SJCRH30 (cell line): ENCODE data around the gene MROH2A. TPM values are rescaled to one million over a fixed set of nuclear protein-coding genes. Genes with fewer than 3 reads are reported as not detected.

Source experiments
- DNase-seq, 2 experiments: peaks; one replicate each; pipeline ENCODE4 v3.0.0-alpha.2; 2015 to 2020
- H3K27ac ChIP-seq: fragments of 250-450 bp; sonication (Bioruptor Pico); 2 replicates; pipeline ENCODE4 v1.5.1; 2020; ENCODE audit warnings: mild to moderate bottlenecking, moderate library complexity
- H3K27me3 ChIP-seq: fragments of 250-450 bp; sonication (Bioruptor Pico); 2 replicates; pipeline ENCODE4 v1.5.1; 2020; ENCODE audit warnings: mild to moderate bottlenecking, moderate library complexity
- H3K36me3 ChIP-seq: fragments of 250-450 bp; sonication (Bioruptor Pico); 2 replicates; pipeline ENCODE4 v1.5.1; 2020; ENCODE audit warnings: mild to moderate bottlenecking, moderate library complexity
- H3K4me1 ChIP-seq: fragments of 250-450 bp; sonication (Bioruptor Pico); 2 replicates; pipeline ENCODE4 v1.5.1; 2020; ENCODE audit warnings: mild to moderate bottlenecking, moderate library complexity
- H3K4me3 ChIP-seq: fragments of 250-450 bp; sonication (Bioruptor Pico); 2 replicates; pipeline ENCODE4 v1.5.1; 2020; ENCODE audit warnings: mild to moderate bottlenecking, moderate library complexity
- H3K9me3 ChIP-seq: fragments of 250-450 bp; sonication (Bioruptor Pico); replicated peaks from 2 replicates; pipeline ENCODE4 v1.5.1; 2020; ENCODE audit warnings: mild to moderate bottlenecking, moderate library complexity
- total RNA-seq: library from RNA; depleted of rRNA; stranded (reverse); fragments of >200 nt; shearing (Covaris generic); gene quantifications from 2 replicates; pipeline ENCODE4 v1.2.3, GENCODE V29; 2014

The MROH2A gene
- total RNA-seq, 1 experiment from 2014 or later: not detected

- DNase-seq: no peak
- no peaks in the 10 kb centered on the region for H3K4me1 ChIP-seq
- peaks cover 5% of the 10 kb centered on the region; the same call in 1 of the 2 replicates for H3K9me3 ChIP-seq
- H3K27me3 ChIP-seq: no peaks in the 10 kb centered on the region
- no peak overlapping the region for H3K27ac ChIP-seq
- H3K36me3 ChIP-seq: no peaks in the 10 kb centered on the region
- H3K4me3 ChIP-seq: no peak overlapping the region
These were observed 23.1 kb upstream of the MROH2A start for GRCh38 chr2:233754872-233755611.

GRCh38 chr2:233756429-233757081, 21.6 kb upstream of the MROH2A start:
- no peaks in the 10 kb centered on the region for H3K9me3 ChIP-seq
- no peaks in the 10 kb centered on the region for H3K4me1 ChIP-seq
- no peak for DNase-seq

GRCh38 chr2:233758141-233758540, 20.0 kb upstream of the MROH2A start:
- DNase-seq: no peak
- Histone ChIP-seq H3K4me3 (no peak overlapping the region), H3K4me1 (no peaks in the 10 kb centered on the region), H3K9me3 (no peaks in the 10 kb centered on the region), H3K27me3 (no peaks in the 10 kb centered on the region; the same call in 1 of the 2 replicates), H3K27ac (no peak overlapping the region), H3K36me3 (no peaks in the 10 kb centered on the region)

More at GRCh38 chr2:233756429-233757081, 21.6 kb upstream of the MROH2A start:
- H3K27ac ChIP-seq: no peak overlapping the region
- no peaks in the 10 kb centered on the region for H3K27me3 ChIP-seq
- no peak overlapping the region for H3K4me3 ChIP-seq
- H3K36me3 ChIP-seq: no peaks in the 10 kb centered on the region

- Histone ChIP-seq H3K4me3 (no peak overlapping the region), H3K36me3 (no peaks in the 10 kb centered on the region), H3K27ac (no peak overlapping the region), H3K27me3 (no peaks in the 10 kb centered on the region; the same call in 1 of the 2 replicates), H3K9me3 (no peaks in the 10 kb centered on the region), H3K4me1 (no peaks in the 10 kb centered on the region)
- no peak for DNase-seq
These were observed 19.3 kb upstream of the MROH2A start for GRCh38 chr2:233758849-233759248.

GRCh38 chr2:233760043-233760442, 18.1 kb upstream of the MROH2A start, which contains the start of gene UGT1A1:
Gene UGT1A1, plus strand, starts transcription at chr2:233760270. Its CDS starts 18 bp downstream, at chr2:233760288.
- Histone ChIP-seq H3K9me3 (no peaks in the 10 kb centered on the region), H3K4me3 (no peak within 1 kb of the TSS)

GRCh38 chr2:233761040-233761769, 16.9 kb upstream of the MROH2A start:
- Histone ChIP-seq H3K27ac (no peak overlapping the region), H3K27me3 (no peaks in the 10 kb centered on the region; the same call in 1 of the 2 replicates)
- DNase-seq: no peak

More at GRCh38 chr2:233760043-233760442, 18.1 kb upstream of the MROH2A start, which contains the start of gene UGT1A1:
- no peaks in the 10 kb centered on the region for H3K4me1 ChIP-seq
- H3K27me3 ChIP-seq: no peaks in the 10 kb centered on the region; the same call in 1 of the 2 replicates
- no peak within 1 kb of the TSS for H3K27ac ChIP-seq
- H3K36me3 ChIP-seq: no peaks in the 10 kb centered on the region
- DNase-seq: no peak

GRCh38 chr2:233764264-233764663, 13.9 kb upstream of the MROH2A start:
- Histone ChIP-seq H3K27ac (no peak overlapping the region), H3K9me3 (no peaks in the 10 kb centered on the region), H3K4me3 (no peak overlapping the region), H3K4me1 (no peaks in the 10 kb centered on the region), H3K36me3 (no peaks in the 10 kb centered on the region), H3K27me3 (no peaks in the 10 kb centered on the region; the same call in 1 of the 2 replicates)
- DNase-seq: no peak

More at GRCh38 chr2:233761040-233761769, 16.9 kb upstream of the MROH2A start:
- no peaks in the 10 kb centered on the region for H3K4me1 ChIP-seq
- H3K9me3 ChIP-seq: no peaks in the 10 kb centered on the region
- H3K36me3 ChIP-seq: no peaks in the 10 kb centered on the region
- H3K4me3 ChIP-seq: no peak overlapping the region

GRCh38 chr2:233764761-233765160, 13.4 kb upstream of the MROH2A start:
- H3K27ac ChIP-seq: no peak overlapping the region

GRCh38 chr2:233766416-233766815, 11.7 kb upstream of the MROH2A start:
- Histone ChIP-seq H3K9me3 (no peaks in the 10 kb centered on the region), H3K27ac (no peak overlapping the region), H3K27me3 (peaks cover 8% of the 10 kb centered on the region; the same call in 1 of the 2 replicates), H3K4me3 (no peak overlapping the region), H3K36me3 (no peaks in the 10 kb centered on the region), H3K4me1 (no peaks in the 10 kb centered on the region)
- no peak for DNase-seq

More at GRCh38 chr2:233764761-233765160, 13.4 kb upstream of the MROH2A start:
- no peak for DNase-seq
- no peaks in the 10 kb centered on the region for H3K4me1 ChIP-seq
- H3K9me3 ChIP-seq: no peaks in the 10 kb centered on the region
- no peak overlapping the region for H3K4me3 ChIP-seq
- no peaks in the 10 kb centered on the region; the same call in 1 of the 2 replicates for H3K27me3 ChIP-seq
- H3K36me3 ChIP-seq: no peaks in the 10 kb centered on the region

- Histone ChIP-seq H3K27me3 (peaks cover 8% of the 10 kb centered on the region; the same call in 1 of the 2 replicates), H3K4me1 (no peaks in the 10 kb centered on the region), H3K9me3 (no peaks in the 10 kb centered on the region), H3K27ac (no peak overlapping the region), H3K4me3 (no peak overlapping the region), H3K36me3 (no peaks in the 10 kb centered on the region)
- DNase-seq: no peak
These were observed 10.1 kb upstream of the MROH2A start for GRCh38 chr2:233768076-233768475.

- H3K36me3 ChIP-seq: no peaks in the 10 kb centered on the region
- H3K9me3 ChIP-seq: no peaks in the 10 kb centered on the region
- H3K27ac ChIP-seq: no peak overlapping the region
- no peaks in the 10 kb centered on the region for H3K4me1 ChIP-seq
- H3K4me3 ChIP-seq: no peak overlapping the region
- H3K27me3 ChIP-seq: peaks cover 8% of the 10 kb centered on the region; the same call in 1 of the 2 replicates
- no peak for DNase-seq
These were observed 8.9 kb upstream of the MROH2A start for GRCh38 chr2:233769260-233769659.

GRCh38 chr2:233772153-233772552, 6.0 kb upstream of the MROH2A start:
- Histone ChIP-seq H3K4me1 (no peaks in the 10 kb centered on the region), H3K27ac (no peak overlapping the region), H3K27me3 (peaks cover 8% of the 10 kb centered on the region; the same call in 1 of the 2 replicates), H3K4me3 (no peak overlapping the region), H3K9me3 (no peaks in the 10 kb centered on the region), H3K36me3 (no peaks in the 10 kb centered on the region)
- no peak for DNase-seq

GRCh38 chr2:233772583-233772982, 5.5 kb upstream of the MROH2A start:
- peaks cover 8% of the 10 kb centered on the region; the same call in 1 of the 2 replicates for H3K27me3 ChIP-seq
- H3K4me3 ChIP-seq: no peak overlapping the region
- H3K36me3 ChIP-seq: no peaks in the 10 kb centered on the region
- no peaks in the 10 kb centered on the region for H3K4me1 ChIP-seq
- H3K27ac ChIP-seq: no peak overlapping the region
- DNase-seq: no peak
- no peaks in the 10 kb centered on the region for H3K9me3 ChIP-seq

GRCh38 chr2:233773854-233774253, 4.3 kb upstream of the MROH2A start:
- Histone ChIP-seq H3K27ac (no peak overlapping the region), H3K4me3 (no peak overlapping the region), H3K9me3 (no peaks in the 10 kb centered on the region), H3K4me1 (no peaks in the 10 kb centered on the region), H3K27me3 (peaks cover 8% of the 10 kb centered on the region; the same call in 1 of the 2 replicates), H3K36me3 (no peaks in the 10 kb centered on the region)
- no peak for DNase-seq
